Vagina (tissue), 2 donors: ENCODE data around the gene STK32B.

ENCODE experiments used
- POLR2AphosphoS5 ChIP-seq, 2 donors: sonication (generic); formaldehyde crosslinking; IDR thresholded peaks; one replicate each; pipeline ENCODE4 v1.9.0; 2017; ENCODE audit warnings: antibody characterized with exemption in 2 of 2, mild to moderate bottlenecking in 2 of 2, low read depth in 1 of 2; ENCODE audit not compliant: insufficient read depth in 1 of 2
- TF ChIP-seq, protein P1 (sequence below), 3 experiments: fragments of 450-650 bp in 2 of 3; fragments of 200-600 bp in 1 of 3; sonication (generic) in 1 of 3; IDR thresholded peaks; one replicate each; pipeline ENCODE4 v1.5.1; 2017 to 2019; ENCODE audit warnings: antibody characterized with exemption in 3 of 3, mild to moderate bottlenecking in 2 of 3, moderate library complexity in 2 of 3

DNA sequence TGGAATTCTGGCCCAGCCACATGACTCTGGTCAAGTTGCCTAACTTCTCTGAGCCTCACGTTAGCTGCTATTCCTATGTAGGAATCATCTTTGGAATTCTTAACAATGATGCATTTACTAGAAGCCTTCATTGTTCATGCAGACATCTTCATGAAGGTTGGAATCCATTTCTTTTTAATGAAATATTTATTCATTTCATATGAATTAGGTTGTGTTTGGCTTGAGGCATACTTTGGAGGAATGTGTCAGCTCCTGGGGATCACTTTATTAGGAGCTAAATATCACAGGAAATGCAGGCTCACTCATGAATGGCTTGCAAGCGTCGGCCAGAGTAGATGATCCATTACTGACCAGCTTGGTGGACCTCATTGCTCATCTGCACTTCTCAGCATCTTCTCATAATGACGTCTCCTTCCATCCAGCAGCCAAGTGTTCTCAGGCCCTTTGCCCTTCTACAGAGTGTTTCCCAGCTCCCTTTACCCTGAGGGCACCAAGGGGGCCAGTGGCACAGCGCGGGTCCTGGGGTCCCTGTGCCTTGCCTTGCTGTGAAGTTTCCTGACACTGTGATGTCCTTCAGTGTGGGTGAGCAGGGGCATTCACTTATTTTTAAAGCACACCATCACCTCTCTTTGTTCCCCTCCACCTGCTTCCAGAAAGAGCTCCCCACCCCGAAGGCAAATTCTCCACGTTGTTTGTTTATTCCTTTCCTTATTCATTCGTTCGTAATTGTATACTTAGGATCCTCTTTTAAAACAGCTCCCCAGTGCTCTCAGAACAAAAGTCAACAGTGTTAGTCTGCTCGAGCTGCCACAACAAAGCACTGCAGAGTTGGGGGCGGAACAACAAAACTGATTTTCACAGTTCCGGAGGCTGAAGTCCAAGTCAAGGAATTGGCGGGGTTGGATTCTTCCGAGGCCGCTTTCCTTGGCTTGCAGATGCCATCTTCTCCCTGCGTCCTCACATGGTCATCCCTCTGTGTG lies 106.8 kb downstream of the STK32B start:
- TF ChIP-seq, protein P1, sequence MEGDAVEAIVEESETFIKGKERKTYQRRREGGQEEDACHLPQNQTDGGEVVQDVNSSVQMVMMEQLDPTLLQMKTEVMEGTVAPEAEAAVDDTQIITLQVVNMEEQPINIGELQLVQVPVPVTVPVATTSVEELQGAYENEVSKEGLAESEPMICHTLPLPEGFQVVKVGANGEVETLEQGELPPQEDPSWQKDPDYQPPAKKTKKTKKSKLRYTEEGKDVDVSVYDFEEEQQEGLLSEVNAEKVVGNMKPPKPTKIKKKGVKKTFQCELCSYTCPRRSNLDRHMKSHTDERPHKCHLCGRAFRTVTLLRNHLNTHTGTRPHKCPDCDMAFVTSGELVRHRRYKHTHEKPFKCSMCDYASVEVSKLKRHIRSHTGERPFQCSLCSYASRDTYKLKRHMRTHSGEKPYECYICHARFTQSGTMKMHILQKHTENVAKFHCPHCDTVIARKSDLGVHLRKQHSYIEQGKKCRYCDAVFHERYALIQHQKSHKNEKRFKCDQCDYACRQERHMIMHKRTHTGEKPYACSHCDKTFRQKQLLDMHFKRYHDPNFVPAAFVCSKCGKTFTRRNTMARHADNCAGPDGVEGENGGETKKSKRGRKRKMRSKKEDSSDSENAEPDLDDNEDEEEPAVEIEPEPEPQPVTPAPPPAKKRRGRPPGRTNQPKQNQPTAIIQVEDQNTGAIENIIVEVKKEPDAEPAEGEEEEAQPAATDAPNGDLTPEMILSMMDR (IDR thresholded peaks at IDR 0.05) = no peak
- TF ChIP-seq POLR2AphosphoS5 (IDR thresholded peaks at IDR 0.05; ENCODE audit: insufficient read depth in 1 of 2, low read depth in 1 of 2) = no peak
